GM12878 (cell line): Measurements from ENCODE around the gene KCNK4. TPM values are rescaled to one million over a fixed set of nuclear protein-coding genes. Genes with fewer than 3 reads are reported as not detected.

Source experiments
- BHLHE40 ChIP-seq, 2 experiments: fragments of 450-650 bp in 1 of 2; IDR thresholded peaks; 2 replicates each; pipeline ENCODE4 v1.6.1; 2011 to 2017; ENCODE audit warnings: low read depth in 2 of 2, borderline replicate concordance in 1 of 2, improper control_type of control experiment in 1 of 2, low read length in 1 of 2, mild to moderate bottlenecking in 1 of 2
- EGR1 ChIP-seq, 2 experiments: IDR thresholded peaks; 1 replicate in 1 of 2; 2 replicates in 1 of 2; pipeline ENCODE4 v1.6.1; 2011 to 2012; ENCODE audit warnings: low read depth in 2 of 2, low read length in 2 of 2, borderline replicate concordance in 1 of 2, mild to moderate bottlenecking in 1 of 2, moderate library complexity in 1 of 2
- HDAC6 ChIP-seq: fragments of 200-600 bp; sonication (generic); IDR thresholded peaks from one replicate; pipeline ENCODE4 v1.8.0; 2017; ENCODE audit warnings: antibody characterized with exemption; ENCODE audit not compliant: unreplicated experiment
- JUND ChIP-seq: IDR thresholded peaks from 2 replicates; pipeline ENCODE4 v1.6.1; 2012; ENCODE audit warnings: low read depth, mild to moderate bottlenecking, low read length, improper control_type of control experiment, moderate library complexity
- NR2C1 ChIP-seq: fragments of 450-650 bp; IDR thresholded peaks from 2 replicates; pipeline ENCODE4 v1.6.1; 2017; ENCODE audit warnings: antibody characterized with exemption, mild to moderate bottlenecking, moderate library complexity
- PAX8 ChIP-seq: fragments of 450-650 bp; IDR thresholded peaks from 2 replicates; pipeline ENCODE4 v1.6.1; 2017; ENCODE audit warnings: mild to moderate bottlenecking, moderate library complexity
- RAD21 ChIP-seq: IDR thresholded peaks from 2 replicates; pipeline ENCODE4 v1.6.1; 2011; ENCODE audit warnings: mild to moderate bottlenecking, low read depth, low read length, moderate library complexity; ENCODE audit not compliant: insufficient read depth
- SREBF1 ChIP-seq: IDR thresholded peaks from 2 replicates; pipeline ENCODE4 v1.6.1; 2012; ENCODE audit warnings: mild to moderate bottlenecking, low read length
- TCF7 ChIP-seq: IDR thresholded peaks from 2 replicates; pipeline ENCODE4 v1.6.1; 2014; ENCODE audit warnings: antibody characterized with exemption, borderline replicate concordance
- YY1 ChIP-seq: IDR thresholded peaks from 2 replicates; pipeline ENCODE4 v1.6.1; 2011; ENCODE audit warnings: low read depth, mild to moderate bottlenecking, low read length
- ZNF622 ChIP-seq: fragments of 450-650 bp; IDR thresholded peaks from 2 replicates; pipeline ENCODE4 v1.6.1; 2017; ENCODE audit warnings: mild to moderate bottlenecking, inconsistent platforms
- polyA plus RNA-seq, 11 experiments: library from polyadenylated mRNA; depleted of rRNA in 4 of 11; unstranded in 6 of 11; stranded (reverse) in 5 of 11; fragments of >200 nt; fragmentation: Nextera tagmentation in 4 of 11; fragmentation: Illumina TruSeq in 1 of 11; extraction: Ambion mirVana in 4 of 11; extraction: Trizol in 1 of 11; gene quantifications; 1 replicate in 1 of 11; 2 replicates in 10 of 11; pipeline versions ENCODE4 v1.2.1 to v1.2.3, GENCODE V29; 2011 to 2016; ENCODE audit warnings: inconsistent platforms in 2 of 11, missing spikeins in 2 of 11, low read depth in 1 of 11
- total RNA-seq, 4 experiments: library from RNA; depleted of rRNA in 3 of 4; stranded (reverse); fragments of >200 nt in 3 of 4; fragmentation: Illumina TruSeq in 1 of 4; extraction: Trizol in 1 of 4; gene quantifications; 2 replicates each; pipeline versions ENCODE4 v1.2.1 to v1.2.3, GENCODE V29; 2013 to 2021
- TF ChIP-seq, protein P1 (sequence below): IDR thresholded peaks from 2 replicates; pipeline ENCODE4 v1.6.1; 2012; ENCODE audit warnings: improper control_type of control experiment, low read depth, low read length; ENCODE audit not compliant: insufficient replicate concordance
- TF ChIP-seq, protein P2 (sequence below): IDR thresholded peaks from 2 replicates; pipeline ENCODE4 v1.6.1; 2011; ENCODE audit warnings: borderline replicate concordance, low read depth, mild to moderate bottlenecking, moderate library complexity, low read length; ENCODE audit not compliant: insufficient read depth, poor library complexity, severe bottlenecking
- TF ChIP-seq, protein P3 (sequence below): fragments of 450-650 bp; IDR thresholded peaks from 2 replicates; pipeline ENCODE4 v1.6.1; 2017; ENCODE audit warnings: mild to moderate bottlenecking, moderate library complexity
- TF ChIP-seq, protein P4 (sequence below): IDR thresholded peaks from 2 replicates; pipeline ENCODE4 v1.6.1; 2011; ENCODE audit warnings: borderline replicate concordance, low read depth, mild to moderate bottlenecking, moderate library complexity, mixed read lengths, low read length; ENCODE audit not compliant: insufficient read depth; ENCODE audit errors: extremely low read length

Gene KCNK4
- total and polyA plus RNA-seq, 10 of the 15 experiments (the other 5 are each of a cell fraction or from before 2014, with no cell fraction given): 0.04 TPM; not detected in 9

DNA sequence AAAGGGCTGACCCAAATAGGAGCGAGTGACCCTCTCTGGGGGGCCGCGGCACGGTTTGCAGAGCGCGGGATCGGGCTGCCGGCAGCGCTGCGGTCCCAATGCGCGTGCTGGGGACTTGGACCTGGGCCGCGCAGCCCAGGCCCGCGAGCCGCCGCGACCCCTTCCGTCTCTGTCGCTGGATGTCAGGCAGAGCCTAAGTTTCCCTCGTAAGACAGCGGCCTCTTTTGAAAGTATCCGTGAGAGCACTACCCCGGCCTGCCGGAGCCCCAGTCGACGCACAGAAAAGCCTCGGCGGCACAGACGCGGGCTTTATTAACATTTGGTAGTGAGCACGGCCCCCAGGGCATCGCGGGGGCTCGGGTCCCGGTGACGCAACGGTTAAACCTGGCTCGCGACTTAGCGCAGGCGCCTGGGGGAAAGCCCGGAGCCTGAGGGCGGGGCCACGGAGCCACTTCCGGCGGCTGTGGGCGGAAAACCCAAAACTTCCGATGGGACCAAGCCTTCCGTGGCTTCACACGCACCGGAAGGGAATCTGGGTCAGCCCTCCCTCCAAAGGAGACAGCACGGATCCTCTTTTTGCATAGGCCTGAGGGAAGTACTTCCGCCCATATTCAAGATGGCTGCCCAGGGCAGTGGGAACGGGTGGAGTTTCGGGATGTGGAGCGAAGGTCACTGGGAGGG, 21.4 kb upstream of the KCNK4 start (continued):
- TF ChIP-seq, protein P1, sequence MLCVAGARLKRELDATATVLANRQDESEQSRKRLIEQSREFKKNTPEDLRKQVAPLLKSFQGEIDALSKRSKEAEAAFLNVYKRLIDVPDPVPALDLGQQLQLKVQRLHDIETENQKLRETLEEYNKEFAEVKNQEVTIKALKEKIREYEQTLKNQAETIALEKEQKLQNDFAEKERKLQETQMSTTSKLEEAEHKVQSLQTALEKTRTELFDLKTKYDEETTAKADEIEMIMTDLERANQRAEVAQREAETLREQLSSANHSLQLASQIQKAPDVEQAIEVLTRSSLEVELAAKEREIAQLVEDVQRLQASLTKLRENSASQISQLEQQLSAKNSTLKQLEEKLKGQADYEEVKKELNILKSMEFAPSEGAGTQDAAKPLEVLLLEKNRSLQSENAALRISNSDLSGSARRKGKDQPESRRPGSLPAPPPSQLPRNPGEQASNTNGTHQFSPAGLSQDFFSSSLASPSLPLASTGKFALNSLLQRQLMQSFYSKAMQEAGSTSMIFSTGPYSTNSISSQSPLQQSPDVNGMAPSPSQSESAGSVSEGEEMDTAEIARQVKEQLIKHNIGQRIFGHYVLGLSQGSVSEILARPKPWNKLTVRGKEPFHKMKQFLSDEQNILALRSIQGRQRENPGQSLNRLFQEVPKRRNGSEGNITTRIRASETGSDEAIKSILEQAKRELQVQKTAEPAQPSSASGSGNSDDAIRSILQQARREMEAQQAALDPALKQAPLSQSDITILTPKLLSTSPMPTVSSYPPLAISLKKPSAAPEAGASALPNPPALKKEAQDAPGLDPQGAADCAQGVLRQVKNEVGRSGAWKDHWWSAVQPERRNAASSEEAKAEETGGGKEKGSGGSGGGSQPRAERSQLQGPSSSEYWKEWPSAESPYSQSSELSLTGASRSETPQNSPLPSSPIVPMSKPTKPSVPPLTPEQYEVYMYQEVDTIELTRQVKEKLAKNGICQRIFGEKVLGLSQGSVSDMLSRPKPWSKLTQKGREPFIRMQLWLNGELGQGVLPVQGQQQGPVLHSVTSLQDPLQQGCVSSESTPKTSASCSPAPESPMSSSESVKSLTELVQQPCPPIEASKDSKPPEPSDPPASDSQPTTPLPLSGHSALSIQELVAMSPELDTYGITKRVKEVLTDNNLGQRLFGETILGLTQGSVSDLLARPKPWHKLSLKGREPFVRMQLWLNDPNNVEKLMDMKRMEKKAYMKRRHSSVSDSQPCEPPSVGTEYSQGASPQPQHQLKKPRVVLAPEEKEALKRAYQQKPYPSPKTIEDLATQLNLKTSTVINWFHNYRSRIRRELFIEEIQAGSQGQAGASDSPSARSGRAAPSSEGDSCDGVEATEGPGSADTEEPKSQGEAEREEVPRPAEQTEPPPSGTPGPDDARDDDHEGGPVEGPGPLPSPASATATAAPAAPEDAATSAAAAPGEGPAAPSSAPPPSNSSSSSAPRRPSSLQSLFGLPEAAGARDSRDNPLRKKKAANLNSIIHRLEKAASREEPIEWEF: peak; percentile 51
- no peak for TF ChIP-seq ZNF622
- TF ChIP-seq NR2C1: peak; percentile 100
- TF ChIP-seq YY1: peak; percentile 100
- no peak for TF ChIP-seq JUND
- TF ChIP-seq, protein P2, sequence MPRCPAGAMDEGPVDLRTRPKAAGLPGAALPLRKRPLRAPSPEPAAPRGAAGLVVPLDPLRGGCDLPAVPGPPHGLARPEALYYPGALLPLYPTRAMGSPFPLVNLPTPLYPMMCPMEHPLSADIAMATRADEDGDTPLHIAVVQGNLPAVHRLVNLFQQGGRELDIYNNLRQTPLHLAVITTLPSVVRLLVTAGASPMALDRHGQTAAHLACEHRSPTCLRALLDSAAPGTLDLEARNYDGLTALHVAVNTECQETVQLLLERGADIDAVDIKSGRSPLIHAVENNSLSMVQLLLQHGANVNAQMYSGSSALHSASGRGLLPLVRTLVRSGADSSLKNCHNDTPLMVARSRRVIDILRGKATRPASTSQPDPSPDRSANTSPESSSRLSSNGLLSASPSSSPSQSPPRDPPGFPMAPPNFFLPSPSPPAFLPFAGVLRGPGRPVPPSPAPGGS: peak; percentile 66
- TF ChIP-seq BHLHE40 (IDR thresholded peaks at IDR 0.05; ENCODE audit: borderline replicate concordance in 1 of 2, low read depth in 2 of 2, low read length in 1 of 2): peak; percentile 32 to 40; a peak in 2 of 4 replicates
- TF ChIP-seq PAX8: no peak
- no peak for TF ChIP-seq TCF7
- TF ChIP-seq RAD21: no peak
- peak; percentile 10 to 30; a peak in 2 of 3 replicates for TF ChIP-seq EGR1 (IDR thresholded peaks at IDR 0.05; ENCODE audit: borderline replicate concordance in 1 of 2, low read depth in 2 of 2, low read length in 2 of 2)
- TF ChIP-seq, protein P3, sequence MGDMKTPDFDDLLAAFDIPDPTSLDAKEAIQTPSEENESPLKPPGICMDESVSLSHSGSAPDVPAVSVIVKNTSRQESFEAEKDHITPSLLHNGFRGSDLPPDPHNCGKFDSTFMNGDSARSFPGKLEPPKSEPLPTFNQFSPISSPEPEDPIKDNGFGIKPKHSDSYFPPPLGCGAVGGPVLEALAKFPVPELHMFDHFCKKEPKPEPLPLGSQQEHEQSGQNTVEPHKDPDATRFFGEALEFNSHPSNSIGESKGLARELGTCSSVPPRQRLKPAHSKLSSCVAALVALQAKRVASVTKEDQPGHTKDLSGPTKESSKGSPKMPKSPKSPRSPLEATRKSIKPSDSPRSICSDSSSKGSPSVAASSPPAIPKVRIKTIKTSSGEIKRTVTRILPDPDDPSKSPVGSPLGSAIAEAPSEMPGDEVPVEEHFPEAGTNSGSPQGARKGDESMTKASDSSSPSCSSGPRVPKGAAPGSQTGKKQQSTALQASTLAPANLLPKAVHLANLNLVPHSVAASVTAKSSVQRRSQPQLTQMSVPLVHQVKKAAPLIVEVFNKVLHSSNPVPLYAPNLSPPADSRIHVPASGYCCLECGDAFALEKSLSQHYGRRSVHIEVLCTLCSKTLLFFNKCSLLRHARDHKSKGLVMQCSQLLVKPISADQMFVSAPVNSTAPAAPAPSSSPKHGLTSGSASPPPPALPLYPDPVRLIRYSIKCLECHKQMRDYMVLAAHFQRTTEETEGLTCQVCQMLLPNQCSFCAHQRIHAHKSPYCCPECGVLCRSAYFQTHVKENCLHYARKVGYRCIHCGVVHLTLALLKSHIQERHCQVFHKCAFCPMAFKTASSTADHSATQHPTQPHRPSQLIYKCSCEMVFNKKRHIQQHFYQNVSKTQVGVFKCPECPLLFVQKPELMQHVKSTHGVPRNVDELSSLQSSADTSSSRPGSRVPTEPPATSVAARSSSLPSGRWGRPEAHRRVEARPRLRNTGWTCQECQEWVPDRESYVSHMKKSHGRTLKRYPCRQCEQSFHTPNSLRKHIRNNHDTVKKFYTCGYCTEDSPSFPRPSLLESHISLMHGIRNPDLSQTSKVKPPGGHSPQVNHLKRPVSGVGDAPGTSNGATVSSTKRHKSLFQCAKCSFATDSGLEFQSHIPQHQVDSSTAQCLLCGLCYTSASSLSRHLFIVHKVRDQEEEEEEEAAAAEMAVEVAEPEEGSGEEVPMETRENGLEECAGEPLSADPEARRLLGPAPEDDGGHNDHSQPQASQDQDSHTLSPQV: no peak
- TF ChIP-seq, protein P4, sequence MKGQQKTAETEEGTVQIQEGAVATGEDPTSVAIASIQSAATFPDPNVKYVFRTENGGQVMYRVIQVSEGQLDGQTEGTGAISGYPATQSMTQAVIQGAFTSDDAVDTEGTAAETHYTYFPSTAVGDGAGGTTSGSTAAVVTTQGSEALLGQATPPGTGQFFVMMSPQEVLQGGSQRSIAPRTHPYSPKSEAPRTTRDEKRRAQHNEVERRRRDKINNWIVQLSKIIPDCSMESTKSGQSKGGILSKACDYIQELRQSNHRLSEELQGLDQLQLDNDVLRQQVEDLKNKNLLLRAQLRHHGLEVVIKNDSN: no peak
- no peak for TF ChIP-seq HDAC6
- peak; percentile 86 for TF ChIP-seq SREBF1
